Muscle of leg (tissue), 11 donors: ENCODE results near the gene ARHGAP22. TPM values are rescaled to one million over a fixed set of nuclear protein-coding genes. Genes with fewer than 3 reads are reported as not detected.
A peak's percentile ranks its signal among the peaks of the same experiment; 100 is the strongest.

ENCODE experiments used
- DNase-seq: peaks from one replicate; pipeline ENCODE4 v3.0.0; 2013
- H3K27ac ChIP-seq: one replicate; pipeline ENCODE4 v1.5.1; 2013; ENCODE audit warnings: mild to moderate bottlenecking, low read length, control low read depth
- H3K27me3 ChIP-seq: one replicate; pipeline ENCODE4 v1.6.1; 2013; ENCODE audit warnings: low read length; ENCODE audit not compliant: control insufficient read depth, insufficient read depth
- H3K36me3 ChIP-seq: one replicate; pipeline ENCODE4 v1.6.1; 2013; ENCODE audit warnings: low read length; ENCODE audit not compliant: control insufficient read depth, insufficient read depth
- H3K4me1 ChIP-seq: one replicate; pipeline ENCODE4 v1.6.1; 2013; ENCODE audit warnings: low read length; ENCODE audit not compliant: control insufficient read depth, insufficient read depth
- H3K4me3 ChIP-seq: one replicate; pipeline ENCODE4 v1.5.1; 2013; ENCODE audit warnings: low read length, control low read depth
- H3K9me3 ChIP-seq: replicated peaks from 2 replicates; pipeline ENCODE4 v1.6.1; 2013; ENCODE audit warnings: low read depth, low read length; ENCODE audit not compliant: control insufficient read depth
- WGBS: methylation state at CpG from one replicate; pipeline ENCODE4 v1.1.5; 2013; ENCODE audit warnings: missing lambda C conversion rate; ENCODE audit not compliant: insufficient coverage; 5-methylcytosine and 5-hydroxymethylcytosine counted together
- polyA plus RNA-seq, 8 donors: library from polyadenylated mRNA; unstranded; fragments of 120-200 nt; gene quantifications; one replicate each; pipeline versions ENCODE4 v1.2.1 to v1.2.3, GENCODE V29; 2013; ENCODE audit warnings: inconsistent platforms in 1 of 8, low replicate concordance in 1 of 8; ENCODE audit not compliant: insufficient read length in 8 of 8, insufficient read depth in 1 of 8
- total RNA-seq: library from RNA; stranded (reverse); fragments of 120-200 nt; gene quantifications from one replicate; pipeline ENCODE4 v1.2.4, GENCODE V29; 2013

The ARHGAP22 gene
- total and polyA plus RNA-seq, 9 donors = 0.72 to 3.0 (median 1.2) TPM

DNA sequence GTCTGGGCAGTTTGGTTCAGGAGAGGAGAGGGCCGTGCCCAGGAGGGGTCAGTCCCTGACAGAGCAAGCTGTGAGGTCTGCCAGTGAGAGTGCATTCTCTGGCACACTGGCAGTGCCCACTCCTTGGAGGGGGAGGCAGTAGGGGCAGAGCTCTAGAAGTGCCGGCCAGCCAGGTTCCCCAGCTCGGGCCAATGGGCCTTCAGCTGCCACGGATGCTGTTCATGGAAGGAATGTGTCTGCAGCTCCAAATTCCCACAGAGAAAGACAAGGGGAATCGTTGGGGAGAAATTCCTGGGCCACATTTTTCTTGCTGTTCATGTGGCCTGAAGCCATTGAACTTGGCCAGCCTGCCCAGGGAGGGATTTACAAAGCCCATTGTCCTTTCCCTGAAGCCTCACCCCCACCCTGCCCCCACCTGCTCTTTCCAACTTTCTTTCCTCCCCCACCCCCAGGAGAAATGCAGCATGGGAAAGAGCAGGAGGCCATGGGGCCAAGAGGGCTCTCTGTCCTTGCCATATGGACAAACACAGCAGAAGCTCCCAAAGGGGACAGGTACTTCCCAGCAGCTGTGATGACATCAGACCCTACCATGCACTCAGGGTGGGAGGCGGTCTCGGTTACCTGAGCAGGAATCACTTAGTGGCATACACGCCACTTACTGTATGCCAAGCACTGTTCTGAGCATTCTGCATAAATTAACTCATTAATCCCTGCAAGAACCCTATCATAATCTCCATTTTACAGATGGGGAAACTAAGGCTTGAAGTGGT is 70.7 kb downstream of the ARHGAP22 start:
- WGBS = 31% methylated on average over 7 of the region's 8 CpGs
- DNase-seq = peak; percentile 79
- Histone ChIP-seq H3K27ac (peak overlapping the region; percentile 24), H3K27me3 (peaks cover 2% of the 10 kb centered on the region), H3K9me3 (no peaks in the 10 kb centered on the region), H3K4me1 (peaks cover 11% of the 10 kb centered on the region), H3K4me3 (no peak overlapping the region), H3K36me3 (no peaks in the 10 kb centered on the region)

DNA sequence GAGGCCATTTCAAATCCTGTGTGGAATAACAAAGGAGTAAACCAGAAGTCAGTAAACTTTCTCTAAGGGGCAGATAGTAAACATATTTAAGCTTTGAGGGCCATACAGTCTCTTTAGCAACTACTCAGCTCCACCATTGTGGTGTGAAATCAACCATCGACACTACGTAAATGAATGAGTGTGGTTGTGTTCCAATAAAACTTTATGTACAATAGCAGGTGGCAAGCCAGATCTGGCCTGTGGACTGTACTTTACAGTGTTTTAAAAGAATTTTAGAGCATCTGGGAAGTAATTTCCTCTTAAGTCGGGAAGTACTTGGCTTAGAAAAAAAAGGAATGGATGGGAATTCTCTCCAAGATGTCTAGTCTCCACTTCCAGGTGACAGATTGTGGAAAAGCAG is 71.3 kb downstream of the ARHGAP22 start:
- Histone ChIP-seq H3K4me1 (peaks cover 11% of the 10 kb centered on the region), H3K4me3 (no peak overlapping the region), H3K36me3 (no peaks in the 10 kb centered on the region), H3K9me3 (no peaks in the 10 kb centered on the region), H3K27ac (no peak overlapping the region), H3K27me3 (peaks cover 2% of the 10 kb centered on the region)
- WGBS = no CpG with 5 or more reads among the region's 3 CpGs
- no peak for DNase-seq

DNA sequence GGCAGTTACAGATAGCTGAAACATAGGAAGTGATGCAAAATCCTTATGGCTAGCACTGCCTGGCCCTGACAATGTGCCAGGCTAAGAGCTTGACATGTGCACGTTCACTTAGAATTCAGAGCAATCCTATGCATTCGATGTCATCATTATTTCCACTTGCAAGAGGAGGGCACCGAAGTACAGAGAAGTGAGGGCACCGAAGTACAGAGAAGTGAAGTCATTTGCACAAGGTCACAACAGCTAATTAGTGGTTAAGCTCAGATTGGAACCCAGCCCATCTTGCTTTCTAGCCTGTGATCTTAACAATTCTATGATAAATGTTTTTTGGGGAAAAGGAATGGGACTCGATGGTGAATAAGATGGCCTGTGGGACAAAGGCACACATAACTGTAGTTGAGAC is 73.4 kb downstream of the ARHGAP22 start:
- no peak overlapping the region for H3K4me3 ChIP-seq
- peaks cover 15% of the 10 kb centered on the region for H3K4me1 ChIP-seq
- H3K9me3 ChIP-seq = no peaks in the 10 kb centered on the region
- H3K36me3 ChIP-seq = no peaks in the 10 kb centered on the region
- no peaks in the 10 kb centered on the region for H3K27me3 ChIP-seq
- DNase-seq = no peak
- no peak overlapping the region for H3K27ac ChIP-seq
- WGBS = 68% methylated on average over 2 of the region's 5 CpGs

DNA sequence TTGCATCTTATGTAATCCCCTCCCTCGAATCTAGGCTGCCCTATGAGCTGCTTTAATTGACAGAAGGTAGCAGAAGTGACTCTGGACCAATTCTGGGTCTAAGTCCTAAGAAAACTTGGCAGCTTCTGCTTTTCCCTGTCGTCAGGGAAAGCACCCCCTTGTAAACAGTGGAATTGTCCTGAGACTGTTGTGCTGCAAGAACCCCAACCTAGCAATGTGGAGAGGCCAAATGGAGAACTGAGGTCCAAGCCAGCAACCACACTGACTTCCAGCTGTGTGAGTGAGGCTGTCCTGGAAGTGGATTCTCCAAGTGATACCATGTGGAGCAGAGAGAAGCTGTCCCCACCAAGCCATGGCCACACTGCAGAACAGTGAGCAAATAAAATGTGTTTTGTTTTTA is 75.5 kb downstream of the ARHGAP22 start:
- peaks cover 5% of the 10 kb centered on the region for H3K27me3 ChIP-seq
- 47% methylated on average over 2 of the region's 2 CpGs for WGBS
- no peak overlapping the region for H3K4me3 ChIP-seq
- H3K9me3 ChIP-seq = no peaks in the 10 kb centered on the region
- no peaks in the 10 kb centered on the region for H3K36me3 ChIP-seq
- DNase-seq = no peak
- no peak overlapping the region for H3K27ac ChIP-seq
- H3K4me1 ChIP-seq = peaks cover 16% of the 10 kb centered on the region

DNA sequence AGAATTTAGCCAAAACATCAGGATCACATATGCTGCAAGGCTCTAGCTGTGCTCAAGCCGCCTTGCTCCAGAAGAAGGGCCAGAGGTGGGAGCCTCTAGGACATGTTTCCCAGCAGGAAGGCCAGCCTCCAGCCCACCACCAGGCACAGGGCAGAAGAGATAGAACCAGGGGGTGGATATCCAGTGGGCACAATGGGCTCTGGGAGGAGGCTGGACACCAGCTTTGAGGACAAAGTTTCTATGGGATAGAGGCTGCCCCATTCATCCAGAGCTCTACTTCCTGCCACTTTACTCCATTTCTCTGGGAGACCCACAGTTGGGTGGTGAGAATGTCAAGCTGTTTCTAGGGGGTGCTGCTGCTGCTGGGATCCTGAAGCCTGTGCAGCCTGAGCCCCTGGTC is 77.1 kb downstream of the ARHGAP22 start:
- Histone ChIP-seq H3K9me3 (no peaks in the 10 kb centered on the region), H3K27me3 (peaks cover 11% of the 10 kb centered on the region), H3K4me3 (no peak overlapping the region), H3K4me1 (peaks cover 18% of the 10 kb centered on the region), H3K36me3 (no peaks in the 10 kb centered on the region), H3K27ac (no peak overlapping the region)
- WGBS = no CpG with 5 or more reads among the region's 1 CpG
- no peak for DNase-seq

DNA sequence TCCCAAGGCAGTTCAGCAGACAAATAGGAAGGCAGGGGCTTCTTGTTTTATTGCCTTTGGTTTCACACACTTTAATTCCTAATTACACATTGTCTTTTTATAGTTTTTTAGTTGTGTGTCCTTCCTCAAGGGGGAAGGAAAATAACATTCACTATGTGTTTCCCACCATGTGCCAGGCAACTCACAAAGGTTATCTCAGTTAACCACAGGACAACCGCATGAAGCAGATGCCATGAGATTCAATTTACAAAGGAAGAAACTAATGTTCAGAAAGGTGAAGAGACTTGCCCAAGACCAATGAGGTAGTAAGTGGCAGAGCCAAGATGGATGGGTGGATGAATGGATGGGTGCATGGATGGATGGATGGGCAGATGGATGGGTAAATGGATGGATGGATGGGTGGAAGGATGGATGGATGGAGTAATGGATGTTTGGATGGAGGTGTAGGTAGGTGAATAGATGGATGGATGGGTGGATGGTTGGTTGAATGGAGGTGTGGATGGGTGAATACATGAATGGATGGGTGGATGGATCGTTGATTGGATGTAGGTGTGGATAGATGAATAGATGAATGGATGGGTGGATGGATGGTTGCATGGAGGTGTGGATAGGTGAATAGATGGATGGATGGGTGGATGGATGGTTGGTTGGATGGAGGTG is 77.9 kb downstream of the ARHGAP22 start:
- Histone ChIP-seq H3K27ac (no peak overlapping the region), H3K27me3 (peaks cover 16% of the 10 kb centered on the region), H3K4me3 (no peak overlapping the region), H3K4me1 (peaks cover 21% of the 10 kb centered on the region), H3K36me3 (no peaks in the 10 kb centered on the region), H3K9me3 (no peaks in the 10 kb centered on the region)
- WGBS = 94% methylated on average over 2 of the region's 2 CpGs
- DNase-seq = no peak

DNA sequence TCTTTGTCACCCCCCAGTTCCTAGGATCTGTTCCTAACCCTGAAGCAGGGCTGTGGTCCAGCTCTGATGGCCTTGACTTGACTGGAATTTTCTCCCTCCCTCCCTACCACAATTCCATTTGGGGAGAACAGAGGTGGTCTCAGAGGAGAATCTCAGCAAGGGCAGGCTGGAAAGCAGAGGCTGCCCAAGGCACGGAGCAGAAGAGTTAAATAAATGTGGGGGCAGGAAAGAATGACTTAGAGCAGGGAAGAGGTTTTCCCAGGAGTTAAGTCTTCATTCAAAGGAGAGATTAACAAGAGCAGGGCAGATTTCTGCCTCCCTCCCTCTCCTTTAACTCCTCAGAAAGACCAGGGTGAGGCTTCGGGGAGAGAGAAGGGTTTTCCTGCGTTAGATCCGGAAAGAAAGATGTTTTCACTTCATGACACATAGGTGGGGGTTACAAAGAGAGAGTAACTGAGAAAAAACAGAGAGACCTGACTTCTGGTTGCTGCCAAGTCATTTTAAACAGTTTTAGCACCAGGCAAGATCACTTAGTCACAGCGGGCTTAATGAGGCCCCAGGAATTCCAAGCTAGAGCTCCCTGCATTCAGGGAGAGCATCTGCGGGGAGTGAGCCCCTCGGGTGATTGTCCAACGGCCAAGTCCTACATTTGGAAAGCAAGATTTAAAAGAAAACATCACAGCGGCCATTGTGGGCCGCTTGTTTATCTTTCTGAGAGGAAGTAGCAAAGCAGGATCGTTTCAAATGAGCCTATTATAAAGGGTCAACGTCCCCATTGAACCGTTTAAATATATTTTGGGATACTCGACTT is 78.7 kb downstream of the ARHGAP22 start:
- Histone ChIP-seq H3K9me3 (no peaks in the 10 kb centered on the region), H3K36me3 (no peaks in the 10 kb centered on the region), H3K4me3 (no peak overlapping the region), H3K27me3 (peaks cover 20% of the 10 kb centered on the region), H3K27ac (peak overlapping the region; percentile 55), H3K4me1 (peaks cover 23% of the 10 kb centered on the region)
- 16% methylated on average over 8 of the region's 14 CpGs for WGBS
- peak; percentile 49 for DNase-seq

DNA sequence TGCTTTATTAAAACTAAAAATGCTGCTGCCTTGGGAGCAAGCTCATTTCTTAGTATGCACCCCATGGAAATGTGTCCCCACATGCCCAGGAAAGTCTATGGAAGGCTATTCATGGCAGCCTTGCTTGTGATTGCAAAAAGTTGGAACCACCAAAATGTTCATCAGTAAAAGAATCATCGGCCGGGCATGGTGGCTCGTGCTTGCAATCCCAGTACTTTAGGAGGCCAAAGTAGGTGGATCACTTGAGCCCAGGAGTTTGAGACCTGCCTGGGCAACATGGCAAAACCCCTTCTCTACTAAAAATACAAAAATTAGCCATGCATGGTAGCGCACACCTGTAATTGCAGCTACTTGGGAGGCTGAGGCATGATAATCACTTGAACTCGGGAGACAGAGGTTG is 79.8 kb downstream of the ARHGAP22 start:
- H3K4me3 ChIP-seq = no peak overlapping the region
- no peak overlapping the region for H3K27ac ChIP-seq
- H3K9me3 ChIP-seq = no peaks in the 10 kb centered on the region
- H3K27me3 ChIP-seq = peaks cover 20% of the 10 kb centered on the region
- WGBS = 100% methylated on average over 1 of the region's 5 CpGs
- H3K4me1 ChIP-seq = peaks cover 26% of the 10 kb centered on the region
- no peak for DNase-seq
- H3K36me3 ChIP-seq = no peaks in the 10 kb centered on the region

DNA sequence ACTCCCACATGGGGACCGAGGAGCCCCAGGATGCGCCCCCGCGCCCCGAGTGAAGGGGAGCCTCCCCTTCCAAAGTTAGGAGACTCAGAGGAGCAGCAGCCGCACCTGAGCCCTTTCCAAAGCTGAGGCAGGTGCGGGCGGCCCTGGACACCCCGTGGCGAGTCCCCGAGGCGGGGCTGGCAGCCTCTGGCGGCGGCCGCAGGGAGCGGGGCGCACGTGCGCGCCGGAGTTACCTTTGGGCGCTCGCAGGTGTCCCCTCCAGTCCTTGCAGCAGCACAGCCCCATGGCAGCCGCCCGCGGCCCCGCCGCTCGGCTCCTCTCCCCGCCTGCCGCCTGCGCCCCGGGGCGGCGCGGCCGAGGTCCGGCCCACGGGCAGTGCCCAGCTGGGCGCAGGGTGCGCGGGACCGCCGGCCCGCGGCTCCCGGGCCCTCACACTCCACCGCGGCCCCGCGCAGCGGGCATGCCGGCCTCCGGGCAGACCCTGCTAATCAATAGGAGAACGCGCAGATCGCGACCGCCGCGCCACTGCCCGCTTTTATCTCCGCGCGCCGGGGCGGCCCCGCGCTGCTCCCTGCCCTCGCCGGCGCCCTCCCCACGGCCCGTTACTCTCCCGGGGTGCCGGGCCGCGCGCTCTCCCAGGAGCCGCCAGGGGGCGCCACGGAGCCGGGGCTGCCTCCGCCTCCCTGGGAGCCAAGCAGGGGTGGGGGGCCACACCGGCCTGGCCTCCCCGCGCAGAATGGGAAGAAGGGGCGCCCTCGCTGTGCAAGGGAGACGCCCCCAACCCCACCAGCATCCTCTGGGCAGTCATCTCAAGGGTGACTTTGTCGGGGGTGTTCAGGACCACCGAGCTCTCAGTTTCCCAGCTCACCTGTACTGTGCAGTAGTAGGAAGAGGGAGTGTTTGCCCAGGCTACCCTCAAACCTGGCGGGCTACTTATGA is 80.8 kb downstream of the ARHGAP22 start:
- Histone ChIP-seq H3K4me1 (peaks cover 26% of the 10 kb centered on the region), H3K4me3 (peak overlapping the region; percentile 40), H3K27me3 (peaks cover 20% of the 10 kb centered on the region), H3K27ac (no peak overlapping the region), H3K36me3 (no peaks in the 10 kb centered on the region), H3K9me3 (no peaks in the 10 kb centered on the region)
- no peak for DNase-seq
- WGBS = under 1% methylated on average over 85 of the region's 93 CpGs
